H1 (cell line): ENCODE measurements around the gene BCL11A. TPM values are rescaled to one million over a fixed set of nuclear protein-coding genes. Genes with fewer than 3 reads are reported as not detected.
A peak's percentile ranks its signal among the peaks of the same experiment; 100 is the strongest.

ENCODE experiments used
- CTCF ChIA-PET: fragments of 300-600 bp; sonication (Branson Sonifier 250); formaldehyde crosslinking; loops from one replicate; lab custom pipeline; 2021; ENCODE audit not compliant: partially characterized antibody; lab: Charles Lee
- POLR2A ChIA-PET: fragments of 300-600 bp; sonication (Branson Sonifier 250); formaldehyde crosslinking; loops from one replicate; lab custom pipeline; 2021; ENCODE audit warnings: inconsistent platforms; ENCODE audit not compliant: partially characterized antibody; lab: Charles Lee
- DNase-seq, 2 experiments: peaks; one replicate each; pipeline versions ENCODE4 v3.0.0 to v3.0.0-alpha.2; 2010 to 2022; ENCODE audit warnings: low spot score in 2 of 2, low read depth in 1 of 2, mixed read lengths in 1 of 2
- FAIRE-seq: peaks from 2 replicates; lab custom pipeline; 2011; peaks lifted over from hg19 to GRCh38; lab: Jason Lieb, UNC
- H2AFZ ChIP-seq: 2 replicates; pipeline ENCODE4 v1.8.1; 2012; ENCODE audit warnings: low read length, inconsistent platforms
- H2AK5ac ChIP-seq: 2 replicates; pipeline ENCODE4 v1.6.1; 2013; ENCODE audit warnings: low read depth, low read length
- H2BK120ac ChIP-seq: replicated peaks from 2 replicates; pipeline ENCODE3; 2013; ENCODE audit warnings: low read depth, low read length, inconsistent platforms
- H2BK12ac ChIP-seq: 2 replicates; pipeline ENCODE4 v1.6.1; 2013; ENCODE audit warnings: low read depth, low read length
- H2BK15ac ChIP-seq: 2 replicates; pipeline ENCODE4 v1.6.1; 2013; ENCODE audit warnings: low read length
- H2BK20ac ChIP-seq: 2 replicates; pipeline ENCODE4 v1.6.1; 2013; ENCODE audit warnings: low read length
- H2BK5ac ChIP-seq: 2 replicates; pipeline ENCODE4 v1.6.1; 2013; ENCODE audit warnings: low read depth, low read length
- H3K14ac ChIP-seq: 2 replicates; pipeline ENCODE4 v1.6.1; 2013; ENCODE audit warnings: inconsistent platforms; ENCODE audit not compliant: insufficient read length
- H3K18ac ChIP-seq: 2 replicates; pipeline ENCODE4 v1.6.1; 2013; ENCODE audit warnings: low read length; ENCODE audit errors: extremely low read depth
- H3K23ac ChIP-seq: 2 replicates; pipeline ENCODE4 v1.6.1; 2013; ENCODE audit warnings: inconsistent platforms; ENCODE audit not compliant: insufficient read length
- H3K23me2 ChIP-seq: 2 replicates; pipeline ENCODE4 v1.6.1; 2013; ENCODE audit warnings: low read depth, low read length
- H3K27ac ChIP-seq: 2 replicates; pipeline ENCODE4 v1.6.1; 2011; ENCODE audit warnings: low read depth, low read length, inconsistent platforms
- H3K27me3 ChIP-seq, 4 experiments: replicated peaks in 1 of 4; 1 replicate in 1 of 4; 2 replicates in 3 of 4; pipeline versions ENCODE4 v1.6.1 to v1.8.1; 2011 to 2013; ENCODE audit warnings: low read length in 3 of 4, mild to moderate bottlenecking in 3 of 4, inconsistent platforms in 2 of 4, mixed read lengths in 2 of 4, moderate library complexity in 1 of 4; ENCODE audit not compliant: control insufficient read depth in 3 of 4, insufficient read depth in 3 of 4; ENCODE audit errors: extremely low read depth in 1 of 4
- H3K36me3 ChIP-seq, 4 experiments: 2 replicates each; pipeline versions ENCODE4 v1.6.1 to v1.8.1; 2011 to 2013; ENCODE audit warnings: mild to moderate bottlenecking in 4 of 4, low read length in 3 of 4, moderate library complexity in 2 of 4, control low read depth in 1 of 4, inconsistent platforms in 1 of 4; ENCODE audit not compliant: insufficient read depth in 4 of 4, control insufficient read depth in 2 of 4
- H3K4ac ChIP-seq: replicated peaks from 2 replicates; pipeline ENCODE3; 2013; ENCODE audit warnings: low read length, low read depth, mixed read lengths, inconsistent platforms; ENCODE audit not compliant: insufficient read length
- H3K4me1 ChIP-seq, 4 experiments: replicated peaks in 1 of 4; 1 replicate in 1 of 4; 2 replicates in 3 of 4; pipeline versions ENCODE4 v1.6.1 to v1.8.1; 2011 to 2013; ENCODE audit warnings: low read length in 3 of 4, inconsistent platforms in 2 of 4, mixed read lengths in 1 of 4; ENCODE audit not compliant: insufficient read depth in 4 of 4, control insufficient read depth in 3 of 4
- H3K4me2 ChIP-seq, 2 experiments: 2 replicates each; pipeline versions ENCODE4 v1.6.1 to v1.8.1; 2011 to 2013; ENCODE audit warnings: low read depth in 2 of 2, low read length in 2 of 2, control low read depth in 1 of 2, inconsistent platforms in 1 of 2, mild to moderate bottlenecking in 1 of 2; ENCODE audit not compliant: insufficient read depth in 1 of 2
- H3K4me3 ChIP-seq, 4 experiments: fragments of 200-600, 300-600 bp in 1 of 4; sonication (generic), shearing (Covaris generic), sonication (Bioruptor Twin) in 1 of 4; 2 replicates each; pipeline versions ENCODE4 v1.5.1 to v1.8.1; 2011 to 2016; ENCODE audit warnings: low read length in 4 of 4, low read depth in 3 of 4, control low read depth in 2 of 4, inconsistent platforms in 2 of 4, mild to moderate bottlenecking in 2 of 4, mixed read lengths in 1 of 4, moderate library complexity in 1 of 4; ENCODE audit not compliant: insufficient read depth in 2 of 4; ENCODE audit errors: extremely low read depth in 1 of 4
- H3K56ac ChIP-seq: replicated peaks from 2 replicates; pipeline ENCODE3; 2013; ENCODE audit warnings: low read depth, mild to moderate bottlenecking, mixed read lengths, low read length, inconsistent platforms; ENCODE audit not compliant: insufficient read length
- H3K79me1 ChIP-seq: 2 replicates; pipeline ENCODE4 v1.6.1; 2013; ENCODE audit warnings: low read depth, low read length, control low read depth
- H3K79me2 ChIP-seq, 2 experiments: 2 replicates each; pipeline versions ENCODE4 v1.6.1 to v1.8.1; 2012 to 2013; ENCODE audit warnings: low read length in 2 of 2, mild to moderate bottlenecking in 2 of 2, inconsistent platforms in 1 of 2; ENCODE audit not compliant: insufficient read depth in 2 of 2, control insufficient read depth in 1 of 2
- H3K9ac ChIP-seq, 4 experiments: replicated peaks in 1 of 4; 1 replicate in 1 of 4; 2 replicates in 3 of 4; pipeline versions ENCODE4 v1.6.1 to v1.8.1; 2011 to 2013; ENCODE audit warnings: low read depth in 3 of 4, low read length in 3 of 4, control low read depth in 2 of 4, mild to moderate bottlenecking in 2 of 4, moderate library complexity in 2 of 4, inconsistent platforms in 1 of 4; ENCODE audit errors: extremely low read depth in 1 of 4
- H3K9me3 ChIP-seq, 2 experiments: 2 replicates each; pipeline versions ENCODE4 v1.6.1 to v1.8.1; 2012 to 2013; ENCODE audit warnings: mild to moderate bottlenecking in 2 of 2, moderate library complexity in 2 of 2, control low read depth in 1 of 2, inconsistent platforms in 1 of 2, low read depth in 1 of 2, low read length in 1 of 2, mixed read lengths in 1 of 2; ENCODE audit not compliant: insufficient read depth in 2 of 2
- H4K20me1 ChIP-seq, 2 experiments: replicated peaks in 1 of 2; 2 replicates each; pipeline versions ENCODE3 to v1.8.1; 2011 to 2013; ENCODE audit warnings: inconsistent platforms in 2 of 2, low read length in 2 of 2, mild to moderate bottlenecking in 1 of 2; ENCODE audit not compliant: insufficient read depth in 2 of 2, control insufficient read depth in 1 of 2
- H4K5ac ChIP-seq: 2 replicates; pipeline ENCODE4 v1.6.1; 2013; ENCODE audit warnings: low read length, low read depth, mixed read lengths, inconsistent platforms; ENCODE audit not compliant: insufficient read length
- H4K8ac ChIP-seq: 2 replicates; pipeline ENCODE4 v1.8.0; 2013; ENCODE audit warnings: mild to moderate bottlenecking, moderate library complexity, low read length, inconsistent platforms; ENCODE audit not compliant: insufficient read depth; ENCODE audit errors: extremely low read depth
- H4K91ac ChIP-seq: replicated peaks from 2 replicates; pipeline ENCODE3; 2013; ENCODE audit warnings: low read length, mixed read lengths, inconsistent platforms; ENCODE audit not compliant: insufficient read length
- CHD2 ChIP-seq: IDR thresholded peaks from 2 replicates; pipeline ENCODE4 v1.6.1; 2012; ENCODE audit warnings: low read length, improper control_type of control experiment
- CTBP2 ChIP-seq: IDR thresholded peaks from 2 replicates; pipeline ENCODE4 v1.7.0; 2011; ENCODE audit warnings: borderline replicate concordance, mild to moderate bottlenecking, moderate library complexity, mixed read lengths, low read length; ENCODE audit not compliant: insufficient read depth, insufficient read length
- E2F6 ChIP-seq: IDR thresholded peaks from 2 replicates; pipeline ENCODE4 v1.6.1; 2012; ENCODE audit warnings: inconsistent platforms
- EGR1 ChIP-seq: IDR thresholded peaks from 2 replicates; pipeline ENCODE4 v1.6.1; 2011; ENCODE audit warnings: low read depth, low read length, borderline replicate concordance
- JUND ChIP-seq: IDR thresholded peaks from 2 replicates; pipeline ENCODE4 v1.6.1; 2011; ENCODE audit warnings: mild to moderate bottlenecking, improper control_type of control experiment, low read length
- MAFK ChIP-seq: IDR thresholded peaks from 2 replicates; pipeline ENCODE4 v1.6.1; 2012; ENCODE audit warnings: low read depth, mild to moderate bottlenecking, improper control_type of control experiment, low read length
- POU5F1 ChIP-seq: IDR thresholded peaks from 2 replicates; pipeline ENCODE4 v1.6.1; 2011; ENCODE audit warnings: low read depth, mild to moderate bottlenecking, low read length, moderate library complexity
- SIN3A ChIP-seq, 2 experiments: IDR thresholded peaks in 1 of 2; conservative IDR thresholded peaks in 1 of 2; 2 replicates each; pipeline ENCODE4 v1.6.1; 2011 to 2012; ENCODE audit warnings: low read length in 2 of 2, improper control_type of control experiment in 1 of 2, low read depth in 1 of 2, mild to moderate bottlenecking in 1 of 2
- SP2 ChIP-seq: IDR thresholded peaks from 2 replicates; pipeline ENCODE4 v1.6.1; 2012; ENCODE audit warnings: mild to moderate bottlenecking, low read length, inconsistent platforms
- WGBS, 2 experiments: shearing (Covaris generic) in 1 of 2; methylation state at CpG; one replicate each; pipeline versions ENCODE4 v1.1.6 to v1.1.7; 2013 to 2015; ENCODE audit warnings: low lambda C conversion rate in 2 of 2, mixed read lengths in 2 of 2, inconsistent platforms in 1 of 2, low coverage in 1 of 2, missing lambda C conversion rate in 1 of 2; ENCODE audit not compliant: insufficient replicate concordance in 2 of 2, insufficient coverage in 1 of 2, insufficient read length in 1 of 2; ENCODE audit errors: extremely low coverage in 1 of 2, missing lambda C conversion rate in 1 of 2; 5-methylcytosine and 5-hydroxymethylcytosine counted together
- polyA plus RNA-seq, 7 experiments: library from polyadenylated mRNA; depleted of rRNA in 3 of 7; stranded (reverse) in 5 of 7; unstranded in 2 of 7; fragments of >200 nt in 5 of 7; fragments of 200-250 nt in 2 of 7; gene quantifications; 1 replicate in 5 of 7; 2 replicates in 1 of 7; 4 replicates in 1 of 7; pipeline versions ENCODE4 v1.2.1 to v1.2.3, GENCODE V29; 2011 to 2013; ENCODE audit warnings: missing spikeins in 2 of 7, mixed read lengths in 2 of 7
- total RNA-seq: library from RNA; stranded (reverse); fragmentation: NEBNext Ultra II Directional; extraction: Animal tissue kit (Norgen Biotek cat#: 25700); gene quantifications from 2 replicates; pipeline ENCODE4 v1.2.1, GENCODE V29; 2021
- TF ChIP-seq, protein P1 (sequence below): IDR thresholded peaks from 2 replicates; pipeline ENCODE4 v1.6.1; 2011; ENCODE audit warnings: low read depth, mild to moderate bottlenecking, low read length; ENCODE audit not compliant: insufficient read depth

BCL11A gene
- total and polyA plus RNA-seq, 2 of the 8 experiments (the other 6 are each of a cell fraction or from before 2014, with no cell fraction given): 11.9 to 59.3 TPM

- Histone ChIP-seq H4K91ac (no peak overlapping the region), H4K5ac (no peak overlapping the region), H3K18ac (no peak overlapping the region; the same call in 1 of the 2 replicates), H3K79me2 (peaks cover 14 to 84% of the 10 kb centered on the region in 2 experiments), H2BK15ac (peak overlapping the region; percentile 49; the same call in 1 of the 2 replicates), H2BK20ac (no peak overlapping the region), H2BK120ac (no peak overlapping the region), H3K9ac (no peak overlapping the region), H3K23ac (no peak overlapping the region), H3K56ac (no peak overlapping the region), H3K27me3 (peaks cover 0 to 2% (median under 1%) of the 10 kb centered on the region in 4 experiments; a peak in 4 of 7 replicates), H2AK5ac (no peak overlapping the region), H2AFZ (no peak overlapping the region), H3K9me3 (no peaks in the 10 kb centered on the region), H2BK12ac (no peak overlapping the region), H3K14ac (no peak overlapping the region), H3K4me1 (peaks cover 21 to 33% (median 31%) of the 10 kb centered on the region in 4 experiments), H2BK5ac (no peak overlapping the region; the same call in 1 of the 2 replicates), H4K20me1 (peaks cover 23 to 27% of the 10 kb centered on the region in 2 experiments), H4K8ac (no peak overlapping the region), H3K4me2 (no peak overlapping the region), H3K23me2 (no peaks in the 10 kb centered on the region), H3K36me3 (no peaks in the 10 kb centered on the region; a peak in 2 of 8 replicates), H3K79me1 (peaks cover 9% of the 10 kb centered on the region), H3K4me3 (no peak overlapping the region), H3K27ac (no peak overlapping the region), H3K4ac (no peak overlapping the region)
- WGBS, 2 experiments: 89% methylated on average over 22 of the region's 22 CpGs; no CpG with 5 or more reads in 1 of the 2 experiments
- DNase-seq: no peak
- FAIRE-seq: no peak
- ChIA-PET CTCF (interaction anchor here (0.7 to 3.0 kb wide), 5 partner anchors 20 to 326 kb away, joined by 3 to 9 read pairs (median 4); no protein-coding TSS in a partner anchor), POLR2A (interaction anchor here (1.8 kb wide), 1 partner anchor 71 kb away, joined by 7 read pairs; no protein-coding TSS in a partner anchor)
- TF ChIP-seq E2F6 (no peak), JUND (no peak), MAFK (no peak), EGR1 (no peak), POU5F1 (no peak), SIN3A (conservative IDR thresholded peaks at IDR 0.05 in 1 of 2, IDR thresholded peaks at IDR 0.05 in 1 of 2; ENCODE audit: low read depth in 1 of 2, low read length in 2 of 2) (no peak), CHD2 (no peak), SP2 (no peak), CTBP2 (no peak)
- TF ChIP-seq, protein P1, sequence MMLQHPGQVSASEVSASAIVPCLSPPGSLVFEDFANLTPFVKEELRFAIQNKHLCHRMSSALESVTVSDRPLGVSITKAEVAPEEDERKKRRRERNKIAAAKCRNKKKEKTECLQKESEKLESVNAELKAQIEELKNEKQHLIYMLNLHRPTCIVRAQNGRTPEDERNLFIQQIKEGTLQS: no peak
These were observed 74.0 kb downstream of the BCL11A start for GRCh38 chr2:60479226-60480088.
